Measurements from ENCODE around the gene MSI2. TPM values are rescaled to one million over a fixed set of nuclear protein-coding genes. Genes with fewer than 3 reads are reported as not detected.
A peak's percentile ranks its signal among the peaks of the same experiment; 100 is the strongest.

MSI2 gene
- total RNA-seq, 1 donor from 2014 or later = 23.1 TPM

DNA sequence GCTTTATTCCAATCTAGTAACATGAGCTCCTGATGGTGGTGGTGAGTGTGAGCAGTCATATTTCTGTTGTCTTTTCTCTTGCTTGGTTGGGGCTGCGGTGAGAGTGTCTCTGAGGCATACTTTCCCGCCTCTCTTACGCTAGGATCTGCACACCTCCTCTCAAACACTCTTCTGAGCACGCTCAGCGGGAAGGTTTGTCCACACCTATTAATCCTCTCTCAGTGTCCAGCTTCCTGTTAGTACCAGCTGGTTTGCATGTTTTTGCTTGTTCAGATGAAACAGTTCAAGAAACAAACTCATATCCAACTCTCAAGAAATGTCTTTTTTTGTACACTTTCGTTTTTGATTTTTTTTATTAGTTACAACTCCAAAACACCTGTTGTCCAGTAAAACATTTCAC, 399.2 kb downstream of the MSI2 start:
- no peaks in the 10 kb centered on the region for H3K27me3 Mint-ChIP-seq (ENCODE audit: low read depth)
- peaks cover 7% of the 10 kb centered on the region for H3K36me3 Mint-ChIP-seq (ENCODE audit: low read depth)
- H3K27ac Mint-ChIP-seq (ENCODE audit: unreplicated experiment) = no peak overlapping the region
- no peak for DNase-seq (ENCODE audit: low spot score)
- no peak overlapping the region for H3K4me3 Mint-ChIP-seq (ENCODE audit: unreplicated experiment)
- H3K4me1 Mint-ChIP-seq (ENCODE audit: low read depth) = peaks cover 3% of the 10 kb centered on the region
- TF ChIP-seq, protein P1, sequence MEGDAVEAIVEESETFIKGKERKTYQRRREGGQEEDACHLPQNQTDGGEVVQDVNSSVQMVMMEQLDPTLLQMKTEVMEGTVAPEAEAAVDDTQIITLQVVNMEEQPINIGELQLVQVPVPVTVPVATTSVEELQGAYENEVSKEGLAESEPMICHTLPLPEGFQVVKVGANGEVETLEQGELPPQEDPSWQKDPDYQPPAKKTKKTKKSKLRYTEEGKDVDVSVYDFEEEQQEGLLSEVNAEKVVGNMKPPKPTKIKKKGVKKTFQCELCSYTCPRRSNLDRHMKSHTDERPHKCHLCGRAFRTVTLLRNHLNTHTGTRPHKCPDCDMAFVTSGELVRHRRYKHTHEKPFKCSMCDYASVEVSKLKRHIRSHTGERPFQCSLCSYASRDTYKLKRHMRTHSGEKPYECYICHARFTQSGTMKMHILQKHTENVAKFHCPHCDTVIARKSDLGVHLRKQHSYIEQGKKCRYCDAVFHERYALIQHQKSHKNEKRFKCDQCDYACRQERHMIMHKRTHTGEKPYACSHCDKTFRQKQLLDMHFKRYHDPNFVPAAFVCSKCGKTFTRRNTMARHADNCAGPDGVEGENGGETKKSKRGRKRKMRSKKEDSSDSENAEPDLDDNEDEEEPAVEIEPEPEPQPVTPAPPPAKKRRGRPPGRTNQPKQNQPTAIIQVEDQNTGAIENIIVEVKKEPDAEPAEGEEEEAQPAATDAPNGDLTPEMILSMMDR (IDR thresholded peaks at IDR 0.05) = no peak
- H3K9me3 Mint-ChIP-seq (ENCODE audit: low read depth) = no peaks in the 10 kb centered on the region

DNA sequence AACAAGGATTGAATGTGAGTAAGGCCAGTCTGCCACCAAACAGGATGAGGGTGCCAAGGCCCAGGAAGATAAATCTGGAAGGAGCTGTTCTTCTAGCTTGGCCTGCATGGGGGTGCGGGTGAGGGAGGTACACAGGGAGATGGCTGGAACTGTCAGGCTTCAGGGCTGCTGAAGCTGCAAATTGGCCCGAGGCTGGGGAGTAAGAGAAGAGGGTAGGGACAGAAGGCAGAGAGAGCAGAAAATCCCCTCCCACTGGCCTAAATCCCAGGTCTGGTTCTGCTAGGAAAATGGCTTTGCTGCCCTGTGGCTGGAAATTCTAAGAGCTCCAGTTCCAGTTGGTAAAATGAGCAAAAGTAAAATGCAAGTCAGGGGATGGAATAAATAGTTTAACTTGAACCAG, 400.9 kb downstream of the MSI2 start:
- Mint-ChIP-seq H3K27me3 (ENCODE audit: low read depth) (no peaks in the 10 kb centered on the region), H3K4me3 (ENCODE audit: unreplicated experiment) (no peak overlapping the region), H3K36me3 (ENCODE audit: low read depth) (peaks cover 7% of the 10 kb centered on the region), H3K4me1 (ENCODE audit: low read depth) (no peaks in the 10 kb centered on the region), H3K27ac (ENCODE audit: unreplicated experiment) (no peak overlapping the region), H3K9me3 (ENCODE audit: low read depth) (no peaks in the 10 kb centered on the region)
- DNase-seq (ENCODE audit: low spot score) = no peak
- TF ChIP-seq, protein P1 (IDR thresholded peaks at IDR 0.05) = no peak

DNA sequence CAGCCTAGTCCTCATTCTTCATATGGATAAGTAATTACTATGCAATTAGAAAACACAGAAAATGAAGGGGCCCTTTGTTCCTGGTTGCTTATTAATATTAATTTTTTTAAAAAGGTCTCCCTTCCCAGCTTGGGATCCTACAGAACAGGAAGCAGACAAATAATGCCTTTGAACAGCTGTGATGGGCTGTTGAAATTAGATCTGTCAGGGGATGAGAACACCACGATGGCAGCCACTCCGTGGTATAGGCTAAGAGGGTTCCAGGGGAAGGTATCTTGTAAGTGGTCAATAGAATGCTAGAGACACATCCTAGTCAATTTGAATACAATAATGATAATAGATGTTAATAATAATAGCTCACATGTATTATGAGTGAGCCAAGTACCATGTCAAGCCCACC, 405.7 kb downstream of the MSI2 start:
- Mint-ChIP-seq H3K36me3 (ENCODE audit: low read depth) (peaks cover 2% of the 10 kb centered on the region), H3K4me3 (ENCODE audit: unreplicated experiment) (no peak overlapping the region), H3K27ac (ENCODE audit: unreplicated experiment) (no peak overlapping the region), H3K4me1 (ENCODE audit: low read depth) (peaks cover 6% of the 10 kb centered on the region), H3K27me3 (ENCODE audit: low read depth) (no peaks in the 10 kb centered on the region), H3K9me3 (ENCODE audit: low read depth) (no peaks in the 10 kb centered on the region)
- TF ChIP-seq, protein P1 (IDR thresholded peaks at IDR 0.05) = no peak
- no peak for DNase-seq (ENCODE audit: low spot score)

DNA sequence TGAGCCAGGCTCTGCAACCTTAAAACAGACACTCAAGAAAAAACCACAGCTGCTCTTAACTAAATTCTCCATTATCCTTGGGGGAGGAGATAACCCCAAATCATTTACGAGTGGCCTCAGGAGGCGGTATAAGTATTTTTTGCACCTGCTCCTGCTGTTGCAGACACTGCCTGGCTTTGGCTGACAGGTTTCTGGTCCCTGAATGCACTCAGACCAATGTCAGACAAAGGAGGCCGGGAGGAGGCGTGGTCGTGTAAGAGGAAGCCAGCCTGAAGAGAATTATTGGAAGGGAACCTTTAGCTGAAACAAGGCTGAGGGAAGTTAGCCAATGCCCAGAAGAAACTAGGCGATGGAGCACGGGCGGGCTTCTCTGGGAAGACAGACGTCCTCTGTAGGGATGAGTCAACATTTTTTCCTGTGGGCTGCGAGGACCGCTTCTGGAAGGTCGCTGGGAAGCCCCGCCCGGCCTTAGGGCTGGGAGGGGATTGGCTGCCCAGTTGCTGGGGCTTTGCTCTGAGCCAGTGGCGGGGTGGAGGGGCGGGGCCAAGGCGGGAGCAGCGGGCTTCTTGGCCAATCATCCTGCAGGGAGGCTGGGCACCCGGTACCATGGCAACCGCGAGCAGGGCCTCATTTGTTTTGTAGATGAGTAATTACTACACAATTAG, 406.5 kb downstream of the MSI2 start:
- DNase-seq (ENCODE audit: low spot score) = peak; percentile 95
- H3K4me3 Mint-ChIP-seq (ENCODE audit: unreplicated experiment) = peak overlapping the region; percentile 61
- no peaks in the 10 kb centered on the region for H3K27me3 Mint-ChIP-seq (ENCODE audit: low read depth)
- H3K27ac Mint-ChIP-seq (ENCODE audit: unreplicated experiment) = peak overlapping the region; percentile 89
- H3K4me1 Mint-ChIP-seq (ENCODE audit: low read depth) = peaks cover 6% of the 10 kb centered on the region
- H3K36me3 Mint-ChIP-seq (ENCODE audit: low read depth) = no peaks in the 10 kb centered on the region
- TF ChIP-seq, protein P1 (IDR thresholded peaks at IDR 0.05) = no peak
- H3K9me3 Mint-ChIP-seq (ENCODE audit: low read depth) = no peaks in the 10 kb centered on the region

DNA sequence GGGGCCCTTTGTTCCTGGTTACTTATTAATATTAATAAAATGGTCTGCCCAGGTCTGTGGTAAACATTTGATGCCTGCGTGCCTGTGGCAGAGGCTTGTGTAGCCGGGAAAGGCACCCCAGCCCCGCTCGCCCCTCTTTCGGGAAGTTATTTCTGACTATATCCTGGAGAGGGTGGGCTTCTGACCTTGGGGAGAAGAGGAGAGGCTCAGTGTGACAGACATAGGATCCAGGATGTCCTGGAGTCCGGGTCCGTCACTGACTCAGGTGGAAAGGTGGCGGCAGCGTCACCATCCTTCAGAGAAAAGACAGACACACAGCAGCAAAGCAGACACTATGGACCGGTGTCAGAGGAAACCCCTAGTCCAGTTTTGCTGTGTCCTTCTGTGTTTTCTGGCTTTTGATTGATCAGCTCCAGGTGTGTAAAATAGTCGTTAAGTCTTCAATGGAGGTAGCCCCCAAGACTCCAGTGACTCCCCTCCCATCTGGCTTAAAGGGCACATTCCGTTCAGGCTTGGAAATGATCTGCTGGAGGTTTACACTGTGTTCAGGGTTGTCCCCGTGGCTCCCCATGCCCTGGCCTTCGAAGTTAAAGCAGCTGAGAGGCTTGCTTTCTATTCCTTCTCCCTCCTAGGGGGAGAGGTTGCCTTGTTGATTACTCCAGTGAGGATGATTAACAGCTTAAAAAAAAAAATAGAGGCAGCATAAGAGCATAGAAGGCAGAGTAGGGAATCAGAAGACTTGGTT, 407.2 kb downstream of the MSI2 start:
- no peaks in the 10 kb centered on the region for H3K36me3 Mint-ChIP-seq (ENCODE audit: low read depth)
- TF ChIP-seq, protein P1 (IDR thresholded peaks at IDR 0.05) = no peak
- peak overlapping the region; percentile 89 for H3K27ac Mint-ChIP-seq (ENCODE audit: unreplicated experiment)
- DNase-seq (ENCODE audit: low spot score) = no peak
- peaks cover 6% of the 10 kb centered on the region for H3K4me1 Mint-ChIP-seq (ENCODE audit: low read depth)
- no peaks in the 10 kb centered on the region for H3K9me3 Mint-ChIP-seq (ENCODE audit: low read depth)
- H3K27me3 Mint-ChIP-seq (ENCODE audit: low read depth) = no peaks in the 10 kb centered on the region
- H3K4me3 Mint-ChIP-seq (ENCODE audit: unreplicated experiment) = no peak overlapping the region

All from chondrocyte (in vitro differentiated cells).